MCF 10A (cell line): ENCODE results near the gene PCSK6. TPM values are rescaled to one million over a fixed set of nuclear protein-coding genes. Genes with fewer than 3 reads are reported as not detected.
"Not testable (repeated sequence)": the region's sequence is repeated elsewhere in the genome, so short reads cannot be mapped to it uniquely, and the experiment has no call there.

Experiments
- BruUV-seq: library from RNA; stranded (reverse); fragments of 400-500 nt; replicated peaks from 2 replicates; lab custom pipeline; 2021; lab: Mats Ljungman, UMichigan
- CTCF ChIA-PET: fragments of 300-600 bp; sonication (Branson Sonifier 250); formaldehyde crosslinking; extraction: SDS; loops from one replicate; lab custom pipeline; 2021; ENCODE audit warnings: antibody characterized with exemption, inconsistent platforms; lab: Yijun Ruan, JAX
- POLR2A ChIA-PET: fragments of 300-600, 350-650 bp; sonication (Branson Sonifier 250); formaldehyde crosslinking; extraction: SDS; loops from one replicate; lab custom pipeline; 2020; ENCODE audit warnings: antibody characterized with exemption, inconsistent platforms; lab: Yijun Ruan, JAX
- DNase-seq: peaks from one replicate; pipeline ENCODE4 v3.0.0-alpha.2; 2018; ENCODE audit not compliant: unreplicated experiment
- H3K27ac Mint-ChIP-seq: one replicate; pipeline ENCODE4 v1.8.0; 2022; ENCODE audit warnings: mild to moderate bottlenecking, low read depth, mixed read lengths; ENCODE audit not compliant: unreplicated experiment
- H3K27me3 Mint-ChIP-seq: one replicate; pipeline ENCODE4 v1.8.0; 2022; ENCODE audit warnings: mixed read lengths; ENCODE audit not compliant: insufficient read depth, unreplicated experiment
- H3K36me3 Mint-ChIP-seq: one replicate; pipeline ENCODE4 v1.8.0; 2022; ENCODE audit warnings: mild to moderate bottlenecking, moderate library complexity, mixed read lengths; ENCODE audit not compliant: insufficient read depth, unreplicated experiment
- H3K4me1 Mint-ChIP-seq: one replicate; pipeline ENCODE4 v1.8.0; 2022; ENCODE audit warnings: mixed read lengths; ENCODE audit not compliant: insufficient read depth, unreplicated experiment
- H3K4me3 Mint-ChIP-seq: one replicate; pipeline ENCODE4 v1.8.0; 2022; ENCODE audit warnings: mild to moderate bottlenecking, moderate library complexity, mixed read lengths; ENCODE audit not compliant: unreplicated experiment
- H3K9me3 Mint-ChIP-seq: one replicate; pipeline ENCODE4 v1.8.0; 2022; ENCODE audit warnings: mixed read lengths; ENCODE audit not compliant: unreplicated experiment
- CTCF ChIP-seq: fragments of 200-600 bp; IDR thresholded peaks from one replicate; pipeline ENCODE4 v1.8.0; 2022; ENCODE audit warnings: antibody characterized with exemption, mild to moderate bottlenecking; ENCODE audit not compliant: unreplicated experiment
- intact Hi-C: fragments of 100-400 bp; cut with micrococcal nuclease; formaldehyde crosslinking; loops from 2 replicates; pipeline ENCODE4 v1.14.1; 2022
- total RNA-seq: library from RNA; stranded (reverse); gene quantifications from 2 replicates; pipeline ENCODE4 v1.2.3, GENCODE V29; 2022

PCSK6 gene
- total RNA-seq, 1 experiment from 2014 or later, result 30.8 TPM

- CTCF ChIA-PET, result interaction anchor here (0.9 to 1.3 kb wide), 3 partner anchors 61 to 282 kb away, joined by 3 to 4 read pairs (median 4); no protein-coding TSS in a partner anchor
These were observed 130.6 kb downstream of the PCSK6 start for GRCh38 chr15:101358895-101359294.

GRCh38 chr15:101357885-101358284 lies 131.6 kb downstream of the PCSK6 start:
- no peak overlapping the region for H3K4me3 Mint-ChIP-seq
- DNase-seq, result no peak
- intact Hi-C loops, result loop anchor here (2.0 to 5.0 kb wide), 2 partner anchors 63 to 89 kb away; partner anchors contain the start of gene SNRPA1
- no peaks in the 10 kb centered on the region for H3K27me3 Mint-ChIP-seq
- BruUV-seq, result no TSS peak
- no peak overlapping the region for H3K27ac Mint-ChIP-seq
- H3K4me1 Mint-ChIP-seq, result peaks cover 51% of the 10 kb centered on the region
- ChIA-PET CTCF (no interaction called here), POLR2A (interaction anchor here (1.0 kb wide), 1 partner anchor 27 kb away, joined by 3 read pairs; no protein-coding TSS in a partner anchor)
- TF ChIP-seq CTCF, result no peak
- no peaks in the 10 kb centered on the region for H3K9me3 Mint-ChIP-seq
- H3K36me3 Mint-ChIP-seq, result peaks cover 4% of the 10 kb centered on the region

More at GRCh38 chr15:101358895-101359294, 130.6 kb downstream of the PCSK6 start:
- Mint-ChIP-seq H3K27ac (peak overlapping the region; percentile 33), H3K27me3 (no peaks in the 10 kb centered on the region), H3K4me1 (peaks cover 47% of the 10 kb centered on the region), H3K4me3 (no peak overlapping the region), H3K36me3 (peaks cover 4% of the 10 kb centered on the region), H3K9me3 (no peaks in the 10 kb centered on the region)
- DNase-seq, result peak; percentile 94
- no TSS peak for BruUV-seq
- intact Hi-C loops, result loop anchor here (2.0 to 5.0 kb wide), 2 partner anchors 64 to 88 kb away; partner anchors contain the start of gene SNRPA1
- TF ChIP-seq CTCF, result no peak
- POLR2A ChIA-PET, result interaction anchor here (0.6 to 3.0 kb wide), 8 partner anchors 11 to 637 kb away, joined by 3 to 43 read pairs (median 5); partner anchors contain the start of gene SNRPA1

GRCh38 chr15:101357333-101357732 lies 132.2 kb downstream of the PCSK6 start:
- no peak for DNase-seq
- intact Hi-C loops, result loop anchor here (5.0 kb wide), 1 partner anchor 90 kb away; no protein-coding TSS in a partner anchor
- H3K4me1 Mint-ChIP-seq, result peaks cover 51% of the 10 kb centered on the region
- ChIA-PET CTCF (interaction anchor here (1.2 kb wide), 1 partner anchor 283 kb away, joined by 3 read pairs; no protein-coding TSS in a partner anchor), POLR2A (interaction anchor here (1.0 kb wide), 1 partner anchor 26 kb away, joined by 3 read pairs; no protein-coding TSS in a partner anchor)
- no peak overlapping the region for H3K27ac Mint-ChIP-seq
- TF ChIP-seq CTCF, result no peak
- no peak overlapping the region for H3K4me3 Mint-ChIP-seq
- H3K27me3 Mint-ChIP-seq, result no peaks in the 10 kb centered on the region
- no peaks in the 10 kb centered on the region for H3K9me3 Mint-ChIP-seq
- peaks cover 4% of the 10 kb centered on the region for H3K36me3 Mint-ChIP-seq
- BruUV-seq, result no TSS peak

- DNase-seq, H3K27me3 Mint-ChIP-seq, H3K27ac Mint-ChIP-seq, H3K9me3 Mint-ChIP-seq, H3K36me3 Mint-ChIP-seq, POLR2A ChIA-PET, H3K4me3 Mint-ChIP-seq, BruUV-seq: not testable (repeated sequence)
- H3K4me1 Mint-ChIP-seq, result peaks cover 49% of the 10 kb centered on the region
- CTCF ChIA-PET, result interaction anchor here (1.2 kb wide), 1 partner anchor 284 kb away, joined by 3 read pairs; no protein-coding TSS in a partner anchor
- intact Hi-C loops, result loop anchor here (5.0 kb wide), 1 partner anchor 91 kb away; no protein-coding TSS in a partner anchor
These were observed 132.9 kb downstream of the PCSK6 start for GRCh38 chr15:101356512-101357172.
